Cardiac muscle cell (in vitro differentiated cells and primary cell): ENCODE results near the gene EDC3. TPM values are rescaled to one million over a fixed set of nuclear protein-coding genes. Genes with fewer than 3 reads are reported as not detected.
A peak's percentile ranks its signal among the peaks of the same experiment; 100 is the strongest.

ENCODE experiments used
- DNase-seq, 2 donors: peaks; one replicate each; pipeline versions ENCODE4 v3.0.0 to v3.0.0-alpha.2; 2010 to 2017; ENCODE audit warnings: low read depth in 1 of 2, low spot score in 1 of 2
- H3K27ac ChIP-seq: fragments of 200-600 bp; sonication (generic); 2 replicates; pipeline ENCODE4 v1.5.1; 2016
- H3K27me3 ChIP-seq: fragments of 200-600 bp; sonication (generic); 2 replicates; pipeline ENCODE4 v1.6.0; 2016; ENCODE audit warnings: control low read depth
- H3K36me3 ChIP-seq: fragments of 200-600 bp; sonication (generic); 2 replicates; pipeline ENCODE4 v1.5.1; 2016; ENCODE audit warnings: control low read depth
- H3K4me1 ChIP-seq: fragments of 200-600 bp; sonication (generic); 2 replicates; pipeline ENCODE4 v1.8.1; 2017; ENCODE audit warnings: low read depth, mild to moderate bottlenecking, mixed run types
- H3K4me3 ChIP-seq: fragments of 200-600 bp; sonication (generic); 2 replicates; pipeline ENCODE4 v1.5.1; 2016; ENCODE audit warnings: mild to moderate bottlenecking
- H3K9me3 ChIP-seq: fragments of 200-600 bp; sonication (generic); 2 replicates; pipeline ENCODE4 v1.5.1; 2017; ENCODE audit warnings: low read depth, mild to moderate bottlenecking, control low read depth
- CTCF ChIP-seq: IDR thresholded peaks from 2 replicates; pipeline ENCODE4 v1.5.1; 2012; ENCODE audit warnings: low read depth, mild to moderate bottlenecking, low read length
- polyA plus RNA-seq: library from polyadenylated mRNA; unstranded; fragments of >200 nt; fragmentation: Nextera tagmentation; extraction: Ambion mirVana; gene quantifications from 2 replicates; pipeline ENCODE4 v1.2.1, GENCODE V29; 2016
- total RNA-seq: library from RNA; depleted of rRNA; stranded (reverse); fragments of >200 nt; gene quantifications from 2 replicates; pipeline ENCODE4 v1.2.3, GENCODE V29; 2016

The EDC3 gene
- total and polyA plus RNA-seq, 2 experiments from 2014 or later: 17.6 to 25.2 TPM

- Histone ChIP-seq H3K9me3 (no peaks in the 10 kb centered on the region), H3K4me1 (peaks cover 14% of the 10 kb centered on the region), H3K27me3 (no peaks in the 10 kb centered on the region), H3K36me3 (no peaks in the 10 kb centered on the region), H3K27ac (peak overlapping the region; percentile 56), H3K4me3 (no peak overlapping the region)
- TF ChIP-seq CTCF: no peak
- no peak for DNase-seq
These were observed 85.9 kb downstream of the EDC3 start for GRCh38 chr15:74609938-74610301.

DNA sequence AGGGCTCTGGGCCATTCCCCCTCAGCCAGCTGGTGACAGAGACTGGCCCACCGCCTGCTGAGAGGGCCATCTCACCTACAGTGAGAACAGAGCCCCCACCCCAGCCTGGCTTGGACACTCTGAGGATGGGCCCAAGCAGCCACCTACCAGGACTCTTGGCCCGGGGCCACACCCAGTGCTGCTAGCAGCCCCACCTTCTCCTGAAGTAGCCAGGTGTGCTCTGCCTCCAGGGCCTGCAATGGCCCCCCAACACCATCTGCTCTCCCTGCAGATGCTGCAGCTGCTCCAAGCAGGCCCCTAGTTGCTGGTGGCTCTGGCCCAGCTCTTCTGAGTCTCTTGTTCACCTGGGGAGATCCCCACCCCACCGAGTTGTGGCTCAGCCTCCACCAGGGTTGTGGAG is 87.0 kb downstream of the EDC3 start:
- no peak for DNase-seq
- no peaks in the 10 kb centered on the region for H3K9me3 ChIP-seq
- TF ChIP-seq CTCF: no peak
- no peaks in the 10 kb centered on the region for H3K27me3 ChIP-seq
- H3K27ac ChIP-seq: no peak overlapping the region
- H3K4me3 ChIP-seq: no peak overlapping the region
- no peaks in the 10 kb centered on the region for H3K36me3 ChIP-seq
- H3K4me1 ChIP-seq: peaks cover 14% of the 10 kb centered on the region

GRCh38 chr15:74605795-74606150 is 90.1 kb downstream of the EDC3 start:
- Histone ChIP-seq H3K36me3 (no peaks in the 10 kb centered on the region), H3K4me1 (peaks cover 12% of the 10 kb centered on the region), H3K9me3 (no peaks in the 10 kb centered on the region), H3K27me3 (no peaks in the 10 kb centered on the region), H3K27ac (no peak overlapping the region), H3K4me3 (no peak overlapping the region)
- DNase-seq: no peak
- TF ChIP-seq CTCF: no peak

GRCh38 chr15:74604983-74605794 is 90.6 kb downstream of the EDC3 start:
- Histone ChIP-seq H3K36me3 (no peaks in the 10 kb centered on the region), H3K4me1 (peaks cover 6% of the 10 kb centered on the region), H3K4me3 (no peak overlapping the region), H3K27ac (no peak overlapping the region), H3K9me3 (no peaks in the 10 kb centered on the region), H3K27me3 (no peaks in the 10 kb centered on the region)
- TF ChIP-seq CTCF: no peak
- DNase-seq: no peak

GRCh38 chr15:74603789-74604705 is 91.8 kb downstream of the EDC3 start:
- DNase-seq: no peak
- H3K4me1 ChIP-seq: peaks cover 4% of the 10 kb centered on the region
- H3K4me3 ChIP-seq: no peak overlapping the region
- no peaks in the 10 kb centered on the region for H3K9me3 ChIP-seq
- no peaks in the 10 kb centered on the region for H3K36me3 ChIP-seq
- H3K27ac ChIP-seq: no peak overlapping the region
- no peaks in the 10 kb centered on the region for H3K27me3 ChIP-seq
- TF ChIP-seq CTCF: no peak
